GM19351 (cell line): ENCODE data around the gene SLC16A2.
A peak's percentile ranks its signal among the peaks of the same experiment; 100 is the strongest.

ENCODE experiments used
- ATAC-seq: cut with Tn5 transposase; IDR thresholded peaks from one replicate; pipeline ENCODE4 v1.9.1; 2021; ENCODE audit warnings: mild to moderate bottlenecking, moderate library complexity; ENCODE audit not compliant: unreplicated experiment

SLC16A2 gene

GRCh38 chrX:74535408-74536151, 114.3 kb downstream of the SLC16A2 start:
- peak; percentile 42 for ATAC-seq

- peak; percentile 54 for ATAC-seq
Observed at GRCh38 chrX:74536152-74536831, 115.0 kb downstream of the SLC16A2 start.

DNA sequence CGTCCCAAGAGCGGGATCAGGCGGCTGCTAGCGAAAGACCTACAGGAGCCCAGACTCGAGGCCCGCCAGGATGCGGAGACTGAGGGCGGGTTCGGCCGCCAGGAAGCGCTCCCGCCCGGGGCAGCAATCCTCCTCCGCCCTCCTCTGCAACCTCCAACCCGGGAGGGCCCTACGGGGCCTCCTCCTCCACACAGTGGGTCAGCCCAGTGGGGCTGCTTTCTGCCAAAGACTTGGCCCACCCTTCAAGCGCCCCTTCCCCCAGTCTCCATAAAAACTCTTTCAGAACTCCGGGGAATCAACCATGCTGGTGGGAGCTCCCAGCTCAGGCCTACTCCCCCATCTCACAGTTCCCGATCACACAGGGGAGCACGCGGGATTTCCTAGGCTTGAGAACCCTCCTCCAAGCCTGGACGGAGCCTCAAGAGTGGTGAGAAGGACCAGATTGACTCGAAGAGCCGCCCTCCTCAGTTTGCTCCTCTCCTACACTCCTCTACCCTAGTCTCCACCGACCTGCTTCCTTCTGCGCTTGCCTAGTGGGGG, 115.6 kb downstream of the SLC16A2 start:
- ATAC-seq = peak; percentile 19

DNA sequence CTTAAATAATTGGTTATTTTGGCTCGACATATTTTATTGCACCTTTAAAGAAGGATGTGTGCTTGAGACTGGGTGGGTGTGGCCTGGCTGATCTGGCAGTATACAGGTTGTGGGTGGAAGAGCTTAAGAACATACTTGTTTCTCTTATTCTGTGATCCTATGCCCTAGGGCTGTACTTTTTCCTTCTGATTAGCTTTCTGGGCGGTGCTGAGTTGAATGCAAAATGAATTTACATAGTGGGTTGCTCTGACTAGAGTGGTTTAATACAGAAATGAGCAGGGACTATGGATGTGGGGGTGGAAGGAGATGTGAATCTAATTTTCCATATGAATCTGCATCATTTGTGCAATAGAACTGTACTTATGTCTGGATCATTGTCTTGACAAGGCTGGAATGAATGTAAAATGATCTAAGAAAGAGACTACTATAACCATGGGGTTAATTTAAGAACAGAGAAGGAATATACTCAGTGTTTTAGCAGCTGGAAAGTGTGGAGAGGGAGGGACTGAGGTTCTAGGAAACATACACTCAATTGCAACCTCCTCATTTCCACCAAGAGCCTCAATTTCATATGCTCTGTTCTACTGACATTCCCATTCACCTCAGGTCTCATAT, 119.4 kb downstream of the SLC16A2 start:
- no peak for ATAC-seq

- ATAC-seq = no peak
Observed at GRCh38 chrX:74545880-74546523, 124.7 kb downstream of the SLC16A2 start.

DNA sequence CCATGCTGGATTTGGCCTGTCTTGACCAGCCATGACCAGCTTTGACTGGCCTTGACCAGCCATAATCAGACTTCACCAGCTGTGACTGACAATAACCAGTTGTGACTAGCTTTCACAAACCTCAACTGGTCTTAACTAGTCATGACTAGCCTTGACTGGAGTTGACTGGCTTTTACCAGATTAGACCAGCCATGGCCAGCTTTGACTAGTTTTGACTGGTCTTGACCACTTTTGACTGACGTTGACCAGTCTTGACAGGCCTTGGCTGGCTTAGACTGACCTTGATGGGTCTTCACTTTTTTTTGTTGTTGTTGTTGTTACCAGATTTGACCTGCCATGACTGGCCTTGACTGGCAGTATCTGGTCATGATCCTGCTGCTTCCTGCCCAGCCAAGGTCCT, 125.7 kb downstream of the SLC16A2 start:
- no peak for ATAC-seq

GRCh38 chrX:74550295-74550802, 129.1 kb downstream of the SLC16A2 start:
- ATAC-seq = peak; percentile 93

DNA sequence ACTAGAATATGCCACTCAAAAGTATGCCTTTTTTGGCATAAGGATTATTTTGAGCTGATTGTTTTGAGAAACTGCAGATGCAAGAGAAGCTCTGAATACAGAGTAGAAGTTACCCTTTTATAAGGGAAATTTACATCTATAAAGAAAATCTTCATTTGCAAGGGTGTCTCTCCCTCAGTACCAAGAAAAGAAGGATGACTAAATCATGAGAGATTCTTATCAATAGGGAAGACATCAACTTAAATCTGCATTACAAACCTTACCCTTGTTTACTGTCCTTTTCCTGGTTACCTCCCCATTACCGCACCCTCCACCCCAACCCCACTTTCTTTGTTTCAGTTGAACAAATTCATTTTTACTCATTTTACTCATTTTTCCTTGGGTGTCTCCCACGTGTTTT, 130.6 kb downstream of the SLC16A2 start:
- ATAC-seq = no peak

GRCh38 chrX:74557378-74557777, 136.1 kb downstream of the SLC16A2 start:
- ATAC-seq = no peak

DNA sequence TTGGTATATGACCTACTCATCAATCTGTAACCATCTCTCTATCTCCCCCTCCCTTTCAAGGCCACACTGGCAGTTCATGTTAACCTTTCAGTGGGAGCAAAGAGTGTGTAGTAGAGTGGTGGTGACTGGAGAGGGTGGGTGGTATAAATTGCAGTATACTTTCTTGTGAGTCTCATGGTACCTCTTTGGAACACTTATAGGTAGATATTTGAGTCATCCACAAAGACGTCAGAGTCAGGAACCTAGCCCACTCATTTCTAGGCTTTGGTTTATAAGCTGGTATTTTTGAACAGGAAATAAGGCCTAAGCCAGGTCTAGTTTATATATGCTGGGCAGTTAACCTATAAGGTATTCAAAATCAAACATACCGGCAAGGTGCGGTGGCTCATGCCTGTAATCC, 156.8 kb downstream of the SLC16A2 start:
- ATAC-seq = peak; percentile 58

DNA sequence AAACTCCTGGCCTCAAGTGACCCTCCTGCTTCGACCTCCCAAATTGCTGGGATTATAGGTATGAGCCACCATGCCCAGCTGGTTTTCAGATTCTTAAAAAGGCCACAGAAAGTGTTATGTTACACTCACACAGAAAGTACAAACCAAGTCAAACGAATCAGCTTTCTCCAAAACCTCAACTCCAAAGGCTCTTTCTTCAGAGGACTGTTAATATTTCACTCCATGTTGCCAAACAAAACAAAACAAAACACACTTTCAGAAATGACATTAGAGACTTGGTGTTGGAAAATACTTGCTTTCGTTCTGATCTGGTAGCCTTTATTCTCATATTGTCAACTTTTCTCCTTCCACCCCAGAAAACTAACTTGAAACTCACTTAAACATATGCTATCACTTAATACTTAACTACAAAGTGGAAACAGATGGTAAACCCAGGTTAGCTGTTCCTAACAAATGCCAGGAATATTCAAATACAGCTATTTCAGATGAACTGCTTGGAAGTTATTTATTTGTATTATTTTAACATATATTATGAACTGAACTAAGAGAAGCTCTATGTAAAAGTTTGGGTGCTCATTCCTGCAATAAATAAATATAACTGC, 158.4 kb downstream of the SLC16A2 start:
- ATAC-seq = no peak
